Choroid plexus epithelial cell (primary cell): ENCODE measurements around the gene GVQW3.

Source experiments
- DNase-seq: peaks from one replicate; pipeline ENCODE4 v3.0.0-alpha.2; 2010; ENCODE audit warnings: low read depth
- H3K4me3 ChIP-seq: 2 replicates; pipeline ENCODE4 v1.5.1; 2011; ENCODE audit warnings: low read depth, mild to moderate bottlenecking, control low read depth, low read length, moderate library complexity
- CTCF ChIP-seq: conservative IDR thresholded peaks from 2 replicates; pipeline ENCODE4 v1.5.1; 2011; ENCODE audit warnings: low read depth, mild to moderate bottlenecking, control low read depth, inconsistent platforms, low read length, moderate library complexity

Gene GVQW3

DNA sequence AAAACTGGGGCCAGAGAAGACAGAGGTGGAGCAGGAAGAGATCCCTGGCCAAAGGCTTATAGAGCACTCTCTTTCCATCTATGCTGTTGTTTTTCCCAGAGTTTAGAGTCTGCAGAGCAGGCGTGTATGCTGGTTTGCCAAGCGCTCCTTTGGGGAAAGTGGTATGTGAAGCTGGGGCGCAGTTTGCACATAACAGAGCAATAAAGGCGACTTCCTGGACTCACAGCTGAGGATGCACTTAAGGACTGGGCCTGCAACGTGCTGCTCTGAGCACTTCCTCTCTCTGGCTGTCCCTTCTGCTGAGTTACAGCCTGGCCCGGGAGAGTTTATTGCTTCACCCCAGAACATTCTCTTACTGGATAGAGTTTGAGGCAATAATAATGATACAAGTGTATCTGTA, 41.9 kb upstream of the GVQW3 start:
- H3K4me3 ChIP-seq = no peak overlapping the region
- DNase-seq = peak; percentile 32
- TF ChIP-seq CTCF = no peak

- no peak for TF ChIP-seq CTCF
- no peak for DNase-seq
- H3K4me3 ChIP-seq = no peak overlapping the region
Observed at GRCh38 chr11:76347466-76347865, 33.7 kb upstream of the GVQW3 start.

- no peak for DNase-seq
- no peak overlapping the region for H3K4me3 ChIP-seq
- TF ChIP-seq CTCF = no peak
Observed at GRCh38 chr11:76348348-76348747, 32.8 kb upstream of the GVQW3 start.

- TF ChIP-seq CTCF = no peak
- no peak for DNase-seq
- H3K4me3 ChIP-seq = no peak overlapping the region
Observed at GRCh38 chr11:76355172-76355571, 26.0 kb upstream of the GVQW3 start.

DNA sequence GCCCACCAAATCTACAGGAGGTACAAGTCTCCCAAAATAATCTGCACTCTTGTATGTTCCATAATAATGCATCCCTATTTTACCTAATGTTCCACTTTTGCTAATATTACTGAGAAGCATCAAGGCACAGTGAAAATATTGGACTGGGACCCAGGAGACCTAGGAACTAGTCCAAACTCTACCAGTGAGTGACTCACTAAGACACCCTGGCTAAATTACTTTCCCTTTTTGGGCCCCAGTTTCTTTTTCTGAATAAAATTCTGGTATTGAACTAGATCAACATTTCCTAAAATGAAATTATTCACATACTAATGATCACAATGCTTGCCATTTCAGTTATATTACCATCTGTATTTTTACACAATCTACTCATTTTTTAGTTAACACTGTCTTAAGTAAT, 19.7 kb upstream of the GVQW3 start:
- no peak for TF ChIP-seq CTCF
- peak; percentile 13 for DNase-seq
- H3K4me3 ChIP-seq = no peak overlapping the region

GRCh38 chr11:76361776-76362175, 19.3 kb upstream of the GVQW3 start:
- DNase-seq = no peak
- no peak for TF ChIP-seq CTCF
- H3K4me3 ChIP-seq = no peak overlapping the region

DNA sequence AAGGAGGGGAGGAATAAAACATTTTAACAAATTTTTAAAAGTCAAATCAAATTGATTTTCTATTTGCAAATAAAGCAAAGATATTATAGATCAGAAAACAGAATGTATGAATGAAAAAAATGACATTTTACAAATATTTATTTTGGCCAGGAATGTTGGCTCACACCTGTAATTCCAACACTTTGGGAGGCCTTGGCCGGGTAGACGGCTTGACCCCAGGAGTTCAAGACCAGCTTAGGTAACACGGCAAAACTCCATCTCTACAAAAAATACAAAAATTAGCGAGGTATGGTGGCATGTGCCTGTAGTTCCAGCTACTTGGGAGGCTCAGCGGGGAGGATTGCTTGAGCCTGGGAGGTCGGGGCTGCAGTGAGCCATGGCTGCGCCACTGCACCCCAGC, 18.4 kb upstream of the GVQW3 start:
- no peak for TF ChIP-seq CTCF

More for the DNA sequence above, 18.4 kb upstream of the GVQW3 start:
- DNase-seq = no peak
- no peak overlapping the region for H3K4me3 ChIP-seq
